ENCODE data around the gene ZNF784.

Gene ZNF784

GRCh38 chr19:55642153-55643002, 18.0 kb upstream of the ZNF784 start:
- peak; percentile 61 for DNase-seq

GRCh38 chr19:55641426-55642152, 17.2 kb upstream of the ZNF784 start:
- DNase-seq: peak; percentile 39

- peak; percentile 75 for DNase-seq
Measured at GRCh38 chr19:55640577-55641425, 16.4 kb upstream of the ZNF784 start, which contains the start of gene ZNF580. TSS of gene ZNF580 (plus strand) at chr19:55641002. CDS start at chr19:55642509, 1,507 bp downstream.

DNA sequence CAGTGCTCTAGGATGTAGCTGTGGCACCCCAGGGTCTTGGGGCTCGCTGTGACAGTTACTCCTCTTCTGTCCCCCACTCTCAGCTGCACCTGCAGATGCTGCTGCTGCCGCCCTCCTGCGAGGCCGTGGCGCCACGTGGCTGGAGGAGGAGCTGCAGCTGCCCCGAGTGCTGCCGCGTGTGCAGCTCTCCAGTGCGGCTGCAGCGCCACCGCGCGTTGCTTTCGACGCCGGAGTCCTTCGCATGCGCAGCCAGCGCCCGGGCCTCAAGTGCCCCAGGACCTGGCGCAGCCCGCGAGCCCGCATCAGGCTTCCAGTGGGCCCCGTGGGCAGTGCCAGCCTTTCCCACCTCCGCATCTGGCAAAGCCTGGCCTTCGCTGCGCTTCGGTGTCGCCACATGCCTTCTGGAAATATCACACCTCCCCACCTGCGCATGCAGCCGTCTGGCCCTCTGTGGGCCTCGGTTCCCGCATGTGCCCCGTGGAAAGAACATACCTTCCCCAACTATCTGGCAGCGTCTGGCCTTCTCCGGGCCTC, 15.7 kb upstream of the ZNF784 start:
- DNase-seq: peak; percentile 87

DNA sequence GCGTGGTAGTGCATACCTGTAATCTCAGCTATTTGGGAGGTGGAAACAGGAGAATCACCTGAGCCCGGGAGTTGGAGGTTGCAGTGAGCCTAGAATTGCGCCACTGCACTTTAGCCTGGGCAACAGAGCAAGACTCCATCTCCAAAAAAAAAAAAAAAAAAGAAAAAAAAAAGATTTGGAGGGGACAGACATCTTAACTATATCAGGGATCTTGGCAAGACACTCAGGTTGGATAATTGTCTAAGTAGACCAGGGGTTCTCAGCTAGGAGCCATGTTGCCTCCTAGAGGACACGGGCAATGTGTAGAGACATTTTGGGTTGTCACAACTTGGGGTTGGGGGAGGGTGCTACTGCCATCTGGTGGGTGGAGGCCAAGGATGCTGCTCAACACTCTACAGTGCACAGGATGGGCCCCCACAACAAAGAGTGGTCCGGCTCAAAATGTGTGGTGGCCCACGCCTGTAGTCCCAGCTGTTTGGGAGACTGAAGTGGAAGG, 14.5 kb upstream of the ZNF784 start:
- peak; percentile 81 for DNase-seq

- DNase-seq: no peak
Measured at GRCh38 chr19:55637534-55637933, 13.2 kb upstream of the ZNF784 start.

DNA sequence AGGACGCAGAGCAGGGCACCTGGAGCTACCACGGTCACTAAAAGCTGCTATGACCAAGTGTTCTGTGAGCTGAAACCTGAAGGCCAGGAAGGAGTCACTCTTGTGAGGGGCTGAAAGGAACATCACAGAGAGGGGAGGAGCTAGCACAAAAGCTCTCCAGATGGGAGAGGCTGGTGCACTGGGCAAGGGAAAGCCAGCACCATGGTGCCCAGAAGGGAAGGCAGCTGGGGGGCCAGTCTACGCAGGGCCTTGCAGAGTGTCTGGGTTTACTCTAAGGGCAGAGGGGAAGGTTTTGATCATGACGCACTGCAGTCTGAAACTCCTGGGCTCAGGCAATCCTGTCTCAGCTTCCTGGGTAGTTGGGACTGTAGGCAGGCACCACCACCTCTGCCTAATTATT, 12.4 kb upstream of the ZNF784 start:
- no peak for DNase-seq

- no peak for DNase-seq
Measured at GRCh38 chr19:55635856-55636440, 11.6 kb upstream of the ZNF784 start.

- DNase-seq: no peak
Measured at GRCh38 chr19:55635334-55635717, 11.0 kb upstream of the ZNF784 start.

- no peak for DNase-seq
Measured at GRCh38 chr19:55633861-55634260, 9.5 kb upstream of the ZNF784 start.

- peak; percentile 93 for DNase-seq
Measured at GRCh38 chr19:55632463-55632834, 8.1 kb upstream of the ZNF784 start.

GRCh38 chr19:55626350-55626749, 2.0 kb upstream of the ZNF784 start:
- peak; percentile 65 for DNase-seq

GRCh38 chr19:55625004-55625326, 599 bp upstream of the ZNF784 start:
- no peak for DNase-seq

GRCh38 chr19:55623561-55623960, 805 bp downstream of the ZNF784 start:
- DNase-seq: no peak

GRCh38 chr19:55623130-55623529, 1.2 kb downstream of the ZNF784 start:
- DNase-seq: no peak

- no peak for DNase-seq
Measured at GRCh38 chr19:55622242-55622969, 2.0 kb downstream of the ZNF784 start.

DNA sequence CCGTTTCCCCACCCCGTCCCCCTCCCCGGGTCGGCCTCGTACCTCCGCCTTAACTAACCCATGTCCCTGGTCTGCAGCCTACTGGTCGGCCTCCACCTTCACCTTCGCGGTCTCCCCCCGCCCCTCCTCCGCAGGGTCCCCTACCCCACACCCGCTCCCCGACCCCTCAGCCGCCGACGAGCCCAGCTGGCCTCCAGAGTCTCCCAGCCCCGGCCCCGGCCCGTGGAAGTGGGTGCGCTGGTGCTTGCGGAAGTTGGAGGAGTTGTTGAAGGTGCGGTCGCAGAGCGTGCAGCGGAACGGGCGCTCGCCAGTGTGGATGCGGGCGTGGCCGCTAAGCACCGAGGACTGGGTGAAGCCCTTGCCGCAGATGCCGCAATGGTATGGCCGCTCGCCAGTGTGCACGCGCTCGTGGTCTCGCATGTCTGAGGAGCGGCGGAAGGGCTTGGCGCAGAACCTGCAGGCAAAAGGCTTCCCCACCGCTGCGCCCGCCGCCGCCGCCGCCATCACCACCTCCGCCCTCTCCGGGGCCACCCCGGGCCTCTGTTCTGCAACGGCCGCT, 2.6 kb downstream of the ZNF784 start:
- no peak for DNase-seq

- no peak for DNase-seq
Measured at GRCh38 chr19:55621205-55621672, 3.1 kb downstream of the ZNF784 start.

- peak; percentile 42 for DNase-seq
Measured at GRCh38 chr19:55620410-55621204, 3.8 kb downstream of the ZNF784 start.

- no peak for DNase-seq
Measured at GRCh38 chr19:55619286-55619685, 5.1 kb downstream of the ZNF784 start.

Data from activated CD4-positive, alpha-beta T cell treated with anti-CD3 and anti-CD28 coated beads for 48 hours (primary cell).